IMR-90 (cell line): ENCODE measurements around the gene ACKR1.

Source experiments
- CEBPB ChIP-seq: IDR thresholded peaks from 2 replicates; pipeline ENCODE4 v1.6.1; 2012; ENCODE audit warnings: low read depth, low read length, improper control_type of control experiment
- CTCF ChIP-seq: conservative IDR thresholded peaks from 2 replicates; pipeline ENCODE4 v1.5.1; 2012; ENCODE audit warnings: mild to moderate bottlenecking, low read depth, low read length, improper control_type of control experiment
- MAZ ChIP-seq: IDR thresholded peaks from 2 replicates; pipeline ENCODE4 v1.6.1; 2012; ENCODE audit warnings: low read depth, mild to moderate bottlenecking, low read length, improper control_type of control experiment, moderate library complexity, borderline replicate concordance
- POLR2A ChIP-seq: IDR thresholded peaks from 2 replicates; pipeline ENCODE4 v1.6.1; 2012; ENCODE audit warnings: mild to moderate bottlenecking, low read depth, low read length
- RFX5 ChIP-seq: IDR thresholded peaks from 2 replicates; pipeline ENCODE4 v1.8.0; 2012; ENCODE audit warnings: low read depth, mild to moderate bottlenecking, low read length, moderate library complexity
- USF2 ChIP-seq: fragments of 150-350 bp; IDR thresholded peaks from 2 replicates; pipeline ENCODE4 v1.6.1; 2017; ENCODE audit warnings: mild to moderate bottlenecking, antibody characterized with exemption, low read length, low read depth

- TF ChIP-seq RFX5 (no peak), POLR2A (no peak), CEBPB (no peak), MAZ (no peak), CTCF (no peak), USF2 (no peak)
Measured at GRCh38 chr1:159171688-159172501, 32.8 kb upstream of the ACKR1 start.
